ENCODE data around the gene HBM.
"Not testable (repeated sequence)": the region's sequence is repeated elsewhere in the genome, so short reads cannot be mapped to it uniquely, and the experiment has no call there.

The HBM gene

DNA sequence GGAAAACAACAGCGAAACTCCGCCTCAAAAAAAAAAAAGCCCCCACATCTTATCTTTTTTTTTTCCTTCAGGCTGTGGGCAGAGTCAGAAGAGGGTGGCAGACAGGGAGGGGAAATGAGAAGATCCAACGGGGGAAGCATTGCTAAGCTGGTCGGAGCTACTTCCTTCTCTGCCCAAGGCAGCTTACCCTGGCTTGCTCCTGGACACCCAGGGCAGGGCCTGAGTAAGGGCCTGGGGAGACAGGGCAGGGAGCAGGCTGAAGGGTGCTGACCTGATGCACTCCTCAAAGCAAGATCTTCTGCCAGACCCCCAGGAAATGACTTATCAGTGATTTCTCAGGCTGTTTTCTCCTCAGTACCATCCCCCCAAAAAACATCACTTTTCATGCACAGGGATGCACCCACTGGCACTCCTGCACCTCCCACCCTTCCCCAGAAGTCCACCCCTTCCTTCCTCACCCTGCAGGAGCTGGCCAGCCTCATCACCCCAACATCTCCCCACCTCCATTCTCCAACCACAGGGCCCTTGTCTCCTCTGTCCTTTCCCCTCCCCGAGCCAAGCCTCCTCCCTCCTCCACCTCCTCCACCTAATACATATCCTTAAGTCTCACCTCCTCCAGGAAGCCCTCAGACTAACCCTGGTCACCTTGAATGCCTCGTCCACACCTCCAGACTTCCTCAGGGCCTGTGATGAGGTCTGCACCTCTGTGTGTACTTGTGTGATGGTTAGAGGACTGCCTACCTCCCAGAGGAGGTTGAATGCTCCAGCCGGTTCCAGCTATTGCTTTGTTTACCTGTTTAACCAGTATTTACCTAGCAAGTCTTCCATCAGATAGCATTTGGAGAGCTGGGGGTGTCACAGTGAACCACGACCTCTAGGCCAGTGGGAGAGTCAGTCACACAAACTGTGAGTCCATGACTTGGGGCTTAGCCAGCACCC is 9.5 kb downstream of the HBM start:
- no CpG with 5 or more reads among the region's 8 CpGs for WGBS (ENCODE audit: extremely low coverage, insufficient coverage, insufficient read length)
- Histone ChIP-seq H2BK12ac (ENCODE audit: low read length) (no peak overlapping the region), H2AK5ac (ENCODE audit: low read length) (no peak overlapping the region), H3K9me3 (ENCODE audit: insufficient read depth, low read depth, low read length) (peaks cover 4% of the 10 kb centered on the region), H4K12ac (ENCODE audit: low read depth, low read length) (no peak overlapping the region), H2BK120ac (ENCODE audit: insufficient read depth, low read length, poor library complexity) (no peak overlapping the region), H3K4ac (ENCODE audit: low read depth, low read length) (no peak overlapping the region), H3K36me3 (ENCODE audit: control insufficient read depth in 1 of 2, insufficient read depth in 2 of 2, low read length in 2 of 2) (no peaks in the 10 kb centered on the region), H2BK5ac (ENCODE audit: low read depth, low read length, poor library complexity) (no peak overlapping the region), H3K79me1 (ENCODE audit: low read length) (no peaks in the 10 kb centered on the region), H4K8ac (ENCODE audit: low read depth, low read length) (no peak overlapping the region), H2AFZ (ENCODE audit: insufficient read depth, low read length, poor library complexity) (no peak overlapping the region), H3K18ac (ENCODE audit: low read length) (no peak overlapping the region), H3K27me3 (ENCODE audit: insufficient read depth, low read length) (peaks cover 35% of the 10 kb centered on the region), H4K91ac (ENCODE audit: low read depth, low read length) (no peak overlapping the region), H3K4me2 (ENCODE audit: low read length) (no peak overlapping the region), H3K4me3 (ENCODE audit: low read depth, low read length) (no peak overlapping the region), H3K79me2 (ENCODE audit: control insufficient read depth, insufficient read depth, low read length, poor library complexity) (no peaks in the 10 kb centered on the region), H3K27ac (ENCODE audit: low read depth, low read length) (no peak overlapping the region), H3K23ac (ENCODE audit: low read length) (no peak overlapping the region), H3K14ac (ENCODE audit: low read length) (no peak overlapping the region), H3K4me1 (ENCODE audit: control insufficient read depth in 1 of 2, insufficient read depth in 2 of 2, low read length in 2 of 2) (peaks cover 0 to 3% of the 10 kb centered on the region in 2 experiments), H3K9ac (ENCODE audit: low read length) (no peak overlapping the region)
- no peak for DNase-seq

DNA sequence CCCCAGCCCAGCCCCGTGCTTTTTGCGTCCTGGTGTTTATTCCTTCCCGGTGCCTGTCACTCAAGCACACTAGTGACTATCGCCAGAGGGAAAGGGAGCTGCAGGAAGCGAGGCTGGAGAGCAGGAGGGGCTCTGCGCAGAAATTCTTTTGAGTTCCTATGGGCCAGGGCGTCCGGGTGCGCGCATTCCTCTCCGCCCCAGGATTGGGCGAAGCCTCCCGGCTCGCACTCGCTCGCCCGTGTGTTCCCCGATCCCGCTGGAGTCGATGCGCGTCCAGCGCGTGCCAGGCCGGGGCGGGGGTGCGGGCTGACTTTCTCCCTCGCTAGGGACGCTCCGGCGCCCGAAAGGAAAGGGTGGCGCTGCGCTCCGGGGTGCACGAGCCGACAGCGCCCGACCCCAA is 10.2 kb downstream of the HBM start:
- not testable (repeated sequence) for H4K8ac ChIP-seq (ENCODE audit: low read depth, low read length); H3K36me3 ChIP-seq (ENCODE audit: control insufficient read depth in 1 of 2, insufficient read depth in 2 of 2, low read length in 2 of 2); H3K9me3 ChIP-seq (ENCODE audit: insufficient read depth, low read depth, low read length); DNase-seq; H2AK5ac ChIP-seq (ENCODE audit: low read length); H3K14ac ChIP-seq (ENCODE audit: low read length); H2BK12ac ChIP-seq (ENCODE audit: low read length); H3K4me2 ChIP-seq (ENCODE audit: low read length); H2AFZ ChIP-seq (ENCODE audit: insufficient read depth, low read length, poor library complexity); H3K27ac ChIP-seq (ENCODE audit: low read depth, low read length); H3K4ac ChIP-seq (ENCODE audit: low read depth, low read length); H3K23ac ChIP-seq (ENCODE audit: low read length); H3K79me1 ChIP-seq (ENCODE audit: low read length); H2BK120ac ChIP-seq (ENCODE audit: insufficient read depth, low read length, poor library complexity); H2BK5ac ChIP-seq (ENCODE audit: low read depth, low read length, poor library complexity); H3K9ac ChIP-seq (ENCODE audit: low read length); H3K18ac ChIP-seq (ENCODE audit: low read length); H4K91ac ChIP-seq (ENCODE audit: low read depth, low read length); H4K12ac ChIP-seq (ENCODE audit: low read depth, low read length); H3K79me2 ChIP-seq (ENCODE audit: control insufficient read depth, insufficient read depth, low read length, poor library complexity); H3K4me1 ChIP-seq (ENCODE audit: control insufficient read depth in 1 of 2, insufficient read depth in 2 of 2, low read length in 2 of 2); H3K4me3 ChIP-seq (ENCODE audit: low read depth, low read length)
- no CpG with 5 or more reads among the region's 39 CpGs for WGBS (ENCODE audit: extremely low coverage, insufficient coverage, insufficient read length)
- peaks cover 35% of the 10 kb centered on the region for H3K27me3 ChIP-seq (ENCODE audit: insufficient read depth, low read length)

DNA sequence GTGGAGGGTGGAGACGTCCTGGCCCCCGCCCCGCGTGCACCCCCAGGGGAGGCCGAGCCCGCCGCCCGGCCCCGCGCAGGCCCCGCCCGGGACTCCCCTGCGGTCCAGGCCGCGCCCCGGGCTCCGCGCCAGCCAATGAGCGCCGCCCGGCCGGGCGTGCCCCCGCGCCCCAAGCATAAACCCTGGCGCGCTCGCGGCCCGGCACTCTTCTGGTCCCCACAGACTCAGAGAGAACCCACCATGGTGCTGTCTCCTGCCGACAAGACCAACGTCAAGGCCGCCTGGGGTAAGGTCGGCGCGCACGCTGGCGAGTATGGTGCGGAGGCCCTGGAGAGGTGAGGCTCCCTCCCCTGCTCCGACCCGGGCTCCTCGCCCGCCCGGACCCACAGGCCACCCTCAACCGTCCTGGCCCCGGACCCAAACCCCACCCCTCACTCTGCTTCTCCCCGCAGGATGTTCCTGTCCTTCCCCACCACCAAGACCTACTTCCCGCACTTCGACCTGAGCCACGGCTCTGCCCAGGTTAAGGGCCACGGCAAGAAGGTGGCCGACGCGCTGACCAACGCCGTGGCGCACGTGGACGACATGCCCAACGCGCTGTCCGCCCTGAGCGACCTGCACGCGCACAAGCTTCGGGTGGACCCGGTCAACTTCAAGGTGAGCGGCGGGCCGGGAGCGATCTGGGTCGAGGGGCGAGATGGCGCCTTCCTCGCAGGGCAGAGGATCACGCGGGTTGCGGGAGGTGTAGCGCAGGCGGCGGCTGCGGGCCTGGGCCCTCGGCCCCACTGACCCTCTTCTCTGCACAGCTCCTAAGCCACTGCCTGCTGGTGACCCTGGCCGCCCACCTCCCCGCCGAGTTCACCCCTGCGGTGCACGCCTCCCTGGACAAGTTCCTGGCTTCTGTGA is 11.0 kb downstream of the HBM start, which contains the start of gene HBA1:
Gene HBA1, plus strand, starts transcription at position 204 of the 906 bp plus-strand sequence. Its CDS starts 37 bp downstream, at position 241.
- not testable (repeated sequence) for H4K12ac ChIP-seq (ENCODE audit: low read depth, low read length); H3K14ac ChIP-seq (ENCODE audit: low read length); H3K36me3 ChIP-seq (ENCODE audit: control insufficient read depth in 1 of 2, insufficient read depth in 2 of 2, low read length in 2 of 2); H3K9ac ChIP-seq (ENCODE audit: low read length); H3K23ac ChIP-seq (ENCODE audit: low read length); H4K91ac ChIP-seq (ENCODE audit: low read depth, low read length); H3K79me2 ChIP-seq (ENCODE audit: control insufficient read depth, insufficient read depth, low read length, poor library complexity); H2AFZ ChIP-seq (ENCODE audit: insufficient read depth, low read length, poor library complexity); H3K4me2 ChIP-seq (ENCODE audit: low read length); H3K4me3 ChIP-seq (ENCODE audit: low read depth, low read length); H3K18ac ChIP-seq (ENCODE audit: low read length); H3K4ac ChIP-seq (ENCODE audit: low read depth, low read length); H3K9me3 ChIP-seq (ENCODE audit: insufficient read depth, low read depth, low read length); DNase-seq; H3K27ac ChIP-seq (ENCODE audit: low read depth, low read length); H4K8ac ChIP-seq (ENCODE audit: low read depth, low read length); H2BK12ac ChIP-seq (ENCODE audit: low read length); H3K79me1 ChIP-seq (ENCODE audit: low read length); H2BK120ac ChIP-seq (ENCODE audit: insufficient read depth, low read length, poor library complexity); H2AK5ac ChIP-seq (ENCODE audit: low read length); H2BK5ac ChIP-seq (ENCODE audit: low read depth, low read length, poor library complexity)
- WGBS (ENCODE audit: extremely low coverage, insufficient coverage, insufficient read length), result no CpG with 5 or more reads among the region's 88 CpGs
- Histone ChIP-seq H3K27me3 (ENCODE audit: insufficient read depth, low read length) (peaks cover 31% of the 10 kb centered on the region), H3K4me1 (ENCODE audit: control insufficient read depth in 1 of 2, insufficient read depth in 2 of 2, low read length in 2 of 2) (peaks cover 5 to 11% of the 10 kb centered on the region in 2 experiments)

DNA sequence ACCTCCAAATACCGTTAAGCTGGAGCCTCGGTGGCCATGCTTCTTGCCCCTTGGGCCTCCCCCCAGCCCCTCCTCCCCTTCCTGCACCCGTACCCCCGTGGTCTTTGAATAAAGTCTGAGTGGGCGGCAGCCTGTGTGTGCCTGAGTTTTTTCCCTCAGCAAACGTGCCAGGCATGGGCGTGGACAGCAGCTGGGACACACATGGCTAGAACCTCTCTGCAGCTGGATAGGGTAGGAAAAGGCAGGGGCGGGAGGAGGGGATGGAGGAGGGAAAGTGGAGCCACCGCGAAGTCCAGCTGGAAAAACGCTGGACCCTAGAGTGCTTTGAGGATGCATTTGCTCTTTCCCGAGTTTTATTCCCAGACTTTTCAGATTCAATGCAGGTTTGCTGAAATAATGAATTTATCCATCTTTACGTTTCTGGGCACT is 11.6 kb downstream of the HBM start:
- Histone ChIP-seq H4K8ac (ENCODE audit: low read depth, low read length) (no peak overlapping the region), H3K27ac (ENCODE audit: low read depth, low read length) (no peak overlapping the region), H3K4me1 (ENCODE audit: control insufficient read depth in 1 of 2, insufficient read depth in 2 of 2, low read length in 2 of 2) (peaks cover 5 to 11% of the 10 kb centered on the region in 2 experiments), H2AFZ (ENCODE audit: insufficient read depth, low read length, poor library complexity) (no peak overlapping the region), H3K27me3 (ENCODE audit: insufficient read depth, low read length) (peaks cover 29% of the 10 kb centered on the region), H2BK12ac (ENCODE audit: low read length) (no peak overlapping the region), H3K36me3 (ENCODE audit: control insufficient read depth in 1 of 2, insufficient read depth in 2 of 2, low read length in 2 of 2) (no peaks in the 10 kb centered on the region), H3K14ac (ENCODE audit: low read length) (no peak overlapping the region), H3K4ac (ENCODE audit: low read depth, low read length) (no peak overlapping the region), H3K4me3 (ENCODE audit: low read depth, low read length) (no peak overlapping the region), H2BK5ac (ENCODE audit: low read depth, low read length, poor library complexity) (no peak overlapping the region), H3K79me1 (ENCODE audit: low read length) (no peaks in the 10 kb centered on the region), H4K91ac (ENCODE audit: low read depth, low read length) (no peak overlapping the region), H4K12ac (ENCODE audit: low read depth, low read length) (no peak overlapping the region), H2AK5ac (ENCODE audit: low read length) (no peak overlapping the region), H3K23ac (ENCODE audit: low read length) (no peak overlapping the region), H3K4me2 (ENCODE audit: low read length) (no peak overlapping the region), H3K18ac (ENCODE audit: low read length) (no peak overlapping the region), H3K79me2 (ENCODE audit: control insufficient read depth, insufficient read depth, low read length, poor library complexity) (no peaks in the 10 kb centered on the region), H3K9me3 (ENCODE audit: insufficient read depth, low read depth, low read length) (peaks cover 4% of the 10 kb centered on the region), H2BK120ac (ENCODE audit: insufficient read depth, low read length, poor library complexity) (no peak overlapping the region), H3K9ac (ENCODE audit: low read length) (no peak overlapping the region)
- no CpG with 5 or more reads among the region's 13 CpGs for WGBS (ENCODE audit: extremely low coverage, insufficient coverage, insufficient read length)
- no peak for DNase-seq

All from trophoblast cell (in vitro differentiated cells and primary cell).